CD4-positive, alpha-beta T cell treated with Interleukin-1 beta for 1 hour (primary cell): ENCODE data around the gene TNS4.

ENCODE experiments used
- DNase-seq, 2 donors: peaks; one replicate each; pipeline ENCODE4 v3.0.0-alpha.2; 2020 to 2022

TNS4 gene

DNA sequence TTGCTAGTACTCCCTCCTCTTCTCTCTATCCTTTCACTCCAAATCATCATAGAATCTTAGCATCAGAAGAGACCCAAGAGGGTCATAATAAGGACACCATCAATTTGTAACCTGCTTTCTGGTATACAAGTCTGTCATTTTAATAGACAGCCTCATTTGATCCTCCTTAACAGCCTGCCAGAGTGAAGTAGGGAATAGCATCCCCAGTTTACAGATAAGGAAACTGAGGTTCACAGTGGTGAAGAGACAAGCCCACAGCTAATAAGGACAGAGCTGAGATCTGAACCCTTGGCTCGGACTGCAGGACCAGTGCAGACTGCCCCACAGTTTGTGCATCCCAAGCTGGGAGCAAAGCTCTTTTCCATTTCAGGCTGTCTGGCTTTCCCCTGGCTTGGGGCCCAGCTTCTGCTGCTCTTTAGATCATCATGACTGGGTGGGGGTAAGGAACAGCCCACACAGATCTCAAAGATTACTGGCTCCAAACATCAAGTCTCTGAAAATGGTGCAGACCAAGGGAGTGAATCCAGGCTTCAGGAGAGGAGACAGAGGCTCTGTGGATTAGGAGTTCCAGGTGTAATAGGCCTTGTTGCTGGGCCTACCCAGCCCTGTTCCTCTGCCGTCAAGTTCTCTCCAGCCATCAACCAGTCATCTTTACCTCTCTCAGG is 68.4 kb downstream of the TNS4 start:
- no peak for DNase-seq

DNA sequence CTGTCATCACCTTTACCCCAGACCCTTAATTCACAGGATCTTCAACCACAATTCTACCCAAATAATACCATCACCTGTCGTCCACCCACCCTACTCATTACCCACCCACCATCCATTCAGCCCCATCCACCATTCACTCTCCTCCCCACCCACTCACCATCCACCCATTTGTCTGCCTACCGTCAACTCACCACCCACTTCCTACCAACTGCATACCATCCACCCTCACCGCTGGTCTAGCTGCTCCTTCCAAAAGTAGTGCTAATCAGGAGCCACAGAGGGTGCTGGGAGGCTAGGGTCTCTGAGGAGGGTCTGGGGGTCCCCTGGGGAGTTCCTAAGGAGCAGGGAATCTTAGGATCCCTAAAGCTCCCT is 70.2 kb downstream of the TNS4 start:
- DNase-seq: no peak

DNA sequence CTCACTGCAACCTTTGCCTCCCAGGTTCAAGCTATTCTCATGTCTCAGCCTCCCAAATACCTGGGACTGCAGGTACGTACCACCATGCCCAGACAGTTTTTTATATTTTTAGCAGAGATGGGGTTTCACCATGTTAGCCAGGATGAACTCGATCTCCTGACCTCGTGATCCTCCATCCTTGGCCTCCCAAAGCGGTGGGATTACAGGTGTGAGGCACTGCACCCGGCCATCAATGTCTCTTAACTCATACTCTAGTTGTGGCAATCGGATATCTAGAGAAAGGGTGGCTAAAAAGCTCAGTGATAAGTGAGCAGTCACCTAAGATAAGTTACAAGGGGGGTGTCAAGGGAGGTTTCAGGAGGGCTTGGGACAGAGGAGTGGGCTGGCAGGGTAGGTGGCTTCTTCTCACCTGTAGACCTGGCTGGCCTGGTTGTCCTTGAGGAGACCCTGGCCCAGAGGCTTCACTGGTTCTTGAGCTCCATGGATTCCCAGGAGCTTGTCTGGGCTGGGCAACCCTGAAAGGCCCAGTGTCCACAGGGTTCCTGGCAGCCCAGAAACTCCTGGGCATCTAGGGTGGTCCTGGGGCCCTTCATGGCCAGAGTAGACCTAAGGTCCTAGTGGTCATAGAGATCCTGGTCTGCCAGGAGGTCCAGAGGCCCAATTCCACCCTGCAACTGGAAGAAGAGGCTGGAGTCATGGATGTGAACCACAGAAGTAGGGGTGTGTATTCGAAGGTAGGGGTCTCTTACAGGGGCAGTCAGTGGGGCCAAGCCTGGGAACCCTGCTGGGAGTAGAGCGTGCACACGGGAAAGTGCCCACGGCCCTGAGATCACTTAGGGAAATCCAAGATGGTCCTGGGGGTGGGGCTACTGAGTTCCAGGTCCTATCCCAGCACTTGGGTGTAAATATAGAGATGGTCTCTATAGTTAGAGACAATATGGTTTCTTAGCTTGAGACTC is 70.9 kb downstream of the TNS4 start:
- no peak for DNase-seq

DNA sequence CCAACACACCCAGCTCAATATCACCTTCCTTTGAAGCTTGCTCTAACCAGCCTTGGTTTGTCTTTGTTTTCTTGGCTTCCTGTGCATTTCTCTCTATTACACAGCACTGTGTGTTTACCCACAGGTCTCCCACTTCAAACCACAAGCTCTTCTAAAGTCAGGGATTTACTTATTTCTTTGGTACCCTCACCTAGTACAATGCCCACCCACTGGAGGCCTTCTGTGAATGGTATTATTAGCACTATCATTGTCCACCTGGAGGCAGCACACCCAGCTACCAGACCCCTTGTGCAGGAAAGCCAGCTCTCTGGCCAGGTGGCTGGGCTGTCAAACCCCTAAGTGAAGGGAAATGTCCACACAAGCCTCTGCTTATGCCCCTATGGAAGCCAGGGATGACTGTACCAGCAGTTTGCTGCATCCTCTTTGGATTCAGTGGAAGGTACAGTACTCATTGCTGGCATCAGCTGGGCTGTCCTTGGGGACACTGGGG is 74.4 kb downstream of the TNS4 start:
- DNase-seq: no peak
